NCI-H524 treated with DMSO at 0.1 percent for 48 hours (cell line): ENCODE data around the gene KCNQ1.

Experiments
- DNase-seq: peaks from one replicate; lab custom pipeline; 2025; lab: John Stamatoyannopoulos, UW

The KCNQ1 gene

GRCh38 chr11:2581931-2582350, 137.1 kb downstream of the KCNQ1 start:
- no peak for DNase-seq

- DNase-seq: no peak
Measured at GRCh38 chr11:2582351-2582945, 137.6 kb downstream of the KCNQ1 start.

GRCh38 chr11:2582946-2583604, 138.3 kb downstream of the KCNQ1 start:
- no peak for DNase-seq

GRCh38 chr11:2583605-2583958, 138.8 kb downstream of the KCNQ1 start:
- no peak for DNase-seq

- DNase-seq: no peak
Measured at GRCh38 chr11:2584434-2584811, 139.6 kb downstream of the KCNQ1 start.

- no peak for DNase-seq
Measured at GRCh38 chr11:2584812-2585565, 140.2 kb downstream of the KCNQ1 start.

- DNase-seq: no peak
Measured at GRCh38 chr11:2585566-2586086, 140.8 kb downstream of the KCNQ1 start.

GRCh38 chr11:2586087-2586792, 141.4 kb downstream of the KCNQ1 start:
- no peak for DNase-seq

- DNase-seq: no peak
Measured at GRCh38 chr11:2586793-2587131, 142.0 kb downstream of the KCNQ1 start.

GRCh38 chr11:2587132-2587930, 142.5 kb downstream of the KCNQ1 start:
- no peak for DNase-seq

- no peak for DNase-seq
Measured at GRCh38 chr11:2587976-2588748, 143.4 kb downstream of the KCNQ1 start.

- no peak for DNase-seq
Measured at GRCh38 chr11:2588809-2589537, 144.2 kb downstream of the KCNQ1 start.

GRCh38 chr11:2589538-2589934, 144.7 kb downstream of the KCNQ1 start:
- DNase-seq: no peak

- no peak for DNase-seq
Measured at GRCh38 chr11:2590131-2590964, 145.5 kb downstream of the KCNQ1 start.

- no peak for DNase-seq
Measured at GRCh38 chr11:2590965-2591754, 146.4 kb downstream of the KCNQ1 start.

GRCh38 chr11:2591805-2592204, 147.0 kb downstream of the KCNQ1 start:
- no peak for DNase-seq

GRCh38 chr11:2592559-2593392, 148.0 kb downstream of the KCNQ1 start:
- DNase-seq: no peak
